Measurements from ENCODE around the gene MAD2L2. TPM values are rescaled to one million over a fixed set of nuclear protein-coding genes. Genes with fewer than 3 reads are reported as not detected.

MAD2L2 gene
- total RNA-seq, 1 experiment from 2014 or later = 283 TPM

GRCh38 chr1:11675325-11675724 is 5.6 kb downstream of the MAD2L2 start (continued):
- TF ChIP-seq, protein P1, sequence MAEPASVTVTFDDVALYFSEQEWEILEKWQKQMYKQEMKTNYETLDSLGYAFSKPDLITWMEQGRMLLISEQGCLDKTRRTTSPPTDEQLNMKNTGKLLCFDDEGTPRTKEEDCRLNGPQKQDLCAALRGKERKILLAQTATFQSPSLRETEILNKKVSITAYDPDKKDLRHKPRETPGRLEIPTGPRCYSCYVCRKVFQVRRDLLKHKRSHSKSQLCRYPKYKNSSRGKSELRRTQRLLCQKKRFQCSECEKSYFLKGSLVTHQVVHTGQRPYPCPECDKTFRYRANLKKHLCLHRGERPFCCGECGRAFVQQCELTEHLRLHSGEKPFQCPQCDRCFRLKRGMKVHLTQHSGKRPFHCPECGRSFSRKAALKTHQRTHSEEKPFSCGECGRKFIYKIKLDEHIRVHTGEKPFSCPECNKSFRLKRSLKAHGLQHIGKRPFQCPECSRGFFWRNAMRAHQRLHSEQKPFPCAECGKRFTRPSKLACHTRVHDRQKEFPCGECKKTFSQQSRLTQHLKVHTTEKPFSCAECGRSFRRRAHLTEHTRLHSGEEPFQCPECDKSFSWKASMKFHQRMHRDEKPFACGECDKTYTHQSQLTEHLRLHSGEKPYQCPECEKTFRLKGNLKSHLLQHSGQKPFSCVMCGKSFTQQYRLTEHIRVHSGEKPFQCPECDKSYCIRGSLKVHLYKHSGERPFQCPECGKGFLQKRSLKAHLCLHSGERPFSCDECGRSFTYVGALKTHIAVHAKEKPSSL (CRISPR knock-in tag; conservative IDR thresholded peaks at IDR 0.05) = no peak
- TF ChIP-seq SMAD4 (CRISPR knock-in tag; IDR thresholded peaks at IDR 0.05) = no peak
- TF ChIP-seq ZNF232 (CRISPR knock-in tag; IDR thresholded peaks at IDR 0.05) = no peak
- no peak for TF ChIP-seq TP53 (CRISPR knock-in tag; IDR thresholded peaks at IDR 0.05)
- no peak for TF ChIP-seq RORB (CRISPR knock-in tag; IDR thresholded peaks at IDR 0.05)
- TF ChIP-seq OVOL2 (CRISPR knock-in tag; IDR thresholded peaks at IDR 0.05; ENCODE audit: borderline replicate concordance) = no peak
- TF ChIP-seq EMX1 (CRISPR knock-in tag; IDR thresholded peaks at IDR 0.05) = no peak
- TF ChIP-seq CBFB (CRISPR knock-in tag; IDR thresholded peaks at IDR 0.05; ENCODE audit: low read depth) = no peak
- TF ChIP-seq, protein P2, sequence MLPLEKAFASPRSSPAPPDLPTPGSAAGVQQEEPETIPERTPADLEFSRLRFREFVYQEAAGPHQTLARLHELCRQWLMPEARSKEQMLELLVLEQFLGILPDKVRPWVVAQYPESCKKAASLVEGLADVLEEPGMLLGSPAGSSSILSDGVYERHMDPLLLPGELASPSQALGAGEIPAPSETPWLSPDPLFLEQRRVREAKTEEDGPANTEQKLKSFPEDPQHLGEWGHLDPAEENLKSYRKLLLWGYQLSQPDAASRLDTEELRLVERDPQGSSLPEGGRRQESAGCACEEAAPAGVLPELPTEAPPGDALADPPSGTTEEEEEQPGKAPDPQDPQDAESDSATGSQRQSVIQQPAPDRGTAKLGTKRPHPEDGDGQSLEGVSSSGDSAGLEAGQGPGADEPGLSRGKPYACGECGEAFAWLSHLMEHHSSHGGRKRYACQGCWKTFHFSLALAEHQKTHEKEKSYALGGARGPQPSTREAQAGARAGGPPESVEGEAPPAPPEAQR (CRISPR knock-in tag; IDR thresholded peaks at IDR 0.05) = no peak
- no peak for TF ChIP-seq MYBL2 (CRISPR knock-in tag; IDR thresholded peaks at IDR 0.05)

DNA sequence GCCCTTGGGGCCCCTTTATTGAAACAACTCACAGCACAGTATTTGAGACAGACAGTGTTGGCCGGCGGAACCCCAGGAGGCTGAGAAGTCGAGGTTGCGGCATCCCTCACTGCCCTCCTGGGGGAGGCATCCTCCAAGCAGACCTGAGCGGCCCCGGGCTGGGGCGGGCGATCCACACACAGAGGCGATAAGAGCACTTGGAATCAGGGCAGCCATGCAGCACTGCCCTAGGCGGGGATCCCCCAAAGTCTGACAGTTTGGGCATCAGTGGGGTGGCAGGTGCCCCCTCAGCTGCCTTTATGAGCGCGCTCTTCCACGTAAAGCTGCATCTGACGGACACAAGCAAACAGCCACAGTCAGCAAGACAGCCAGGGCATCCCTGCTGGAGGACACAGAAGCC is 6.5 kb downstream of the MAD2L2 start:
- Mint-ChIP-seq H3K27me3 (ENCODE audit: low read depth) (no peaks in the 10 kb centered on the region), H3K9me3 (no peaks in the 10 kb centered on the region), H3K36me3 (peaks cover 67% of the 10 kb centered on the region), H3K27ac (no peak overlapping the region), H3K4me1 (peaks cover 16% of the 10 kb centered on the region), H3K4me3 (no peak overlapping the region)
- ChIA-PET POLR2A (interaction anchor here (1.0 kb wide), 1 partner anchor 10 kb away, joined by 3 read pairs; no protein-coding TSS in a partner anchor), CTCF (interaction anchor here (0.9 to 1.9 kb wide), 2 partner anchors 45 to 113 kb away, joined by 3 to 9 read pairs; no protein-coding TSS in a partner anchor)
- ATAC-seq (no peak), DNase-seq (ENCODE audit: low spot score) (no peak)
- TF ChIP-seq, protein P3, sequence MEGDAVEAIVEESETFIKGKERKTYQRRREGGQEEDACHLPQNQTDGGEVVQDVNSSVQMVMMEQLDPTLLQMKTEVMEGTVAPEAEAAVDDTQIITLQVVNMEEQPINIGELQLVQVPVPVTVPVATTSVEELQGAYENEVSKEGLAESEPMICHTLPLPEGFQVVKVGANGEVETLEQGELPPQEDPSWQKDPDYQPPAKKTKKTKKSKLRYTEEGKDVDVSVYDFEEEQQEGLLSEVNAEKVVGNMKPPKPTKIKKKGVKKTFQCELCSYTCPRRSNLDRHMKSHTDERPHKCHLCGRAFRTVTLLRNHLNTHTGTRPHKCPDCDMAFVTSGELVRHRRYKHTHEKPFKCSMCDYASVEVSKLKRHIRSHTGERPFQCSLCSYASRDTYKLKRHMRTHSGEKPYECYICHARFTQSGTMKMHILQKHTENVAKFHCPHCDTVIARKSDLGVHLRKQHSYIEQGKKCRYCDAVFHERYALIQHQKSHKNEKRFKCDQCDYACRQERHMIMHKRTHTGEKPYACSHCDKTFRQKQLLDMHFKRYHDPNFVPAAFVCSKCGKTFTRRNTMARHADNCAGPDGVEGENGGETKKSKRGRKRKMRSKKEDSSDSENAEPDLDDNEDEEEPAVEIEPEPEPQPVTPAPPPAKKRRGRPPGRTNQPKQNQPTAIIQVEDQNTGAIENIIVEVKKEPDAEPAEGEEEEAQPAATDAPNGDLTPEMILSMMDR (IDR thresholded peaks at IDR 0.05) = no peak
- TF ChIP-seq, protein P4, sequence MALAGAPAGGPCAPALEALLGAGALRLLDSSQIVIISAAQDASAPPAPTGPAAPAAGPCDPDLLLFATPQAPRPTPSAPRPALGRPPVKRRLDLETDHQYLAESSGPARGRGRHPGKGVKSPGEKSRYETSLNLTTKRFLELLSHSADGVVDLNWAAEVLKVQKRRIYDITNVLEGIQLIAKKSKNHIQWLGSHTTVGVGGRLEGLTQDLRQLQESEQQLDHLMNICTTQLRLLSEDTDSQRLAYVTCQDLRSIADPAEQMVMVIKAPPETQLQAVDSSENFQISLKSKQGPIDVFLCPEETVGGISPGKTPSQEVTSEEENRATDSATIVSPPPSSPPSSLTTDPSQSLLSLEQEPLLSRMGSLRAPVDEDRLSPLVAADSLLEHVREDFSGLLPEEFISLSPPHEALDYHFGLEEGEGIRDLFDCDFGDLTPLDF (CRISPR knock-in tag; IDR thresholded peaks at IDR 0.05) = no peak
- TF ChIP-seq ZNF263 (CRISPR knock-in tag; IDR thresholded peaks at IDR 0.05; ENCODE audit: low read depth) (no peak), RELA (CRISPR knock-in tag; IDR thresholded peaks at IDR 0.05; ENCODE audit: borderline replicate concordance) (no peak), MYBL2 (CRISPR knock-in tag; IDR thresholded peaks at IDR 0.05) (no peak), ZNF416 (CRISPR knock-in tag; IDR thresholded peaks at IDR 0.05) (no peak), TEAD1 (CRISPR knock-in tag; IDR thresholded peaks at IDR 0.05) (no peak), ETV6 (CRISPR knock-in tag; IDR thresholded peaks at IDR 0.05) (no peak), SMAD3 (CRISPR knock-in tag; IDR thresholded peaks at IDR 0.05; ENCODE audit: borderline replicate concordance) (no peak)
- TF ChIP-seq, protein P5, sequence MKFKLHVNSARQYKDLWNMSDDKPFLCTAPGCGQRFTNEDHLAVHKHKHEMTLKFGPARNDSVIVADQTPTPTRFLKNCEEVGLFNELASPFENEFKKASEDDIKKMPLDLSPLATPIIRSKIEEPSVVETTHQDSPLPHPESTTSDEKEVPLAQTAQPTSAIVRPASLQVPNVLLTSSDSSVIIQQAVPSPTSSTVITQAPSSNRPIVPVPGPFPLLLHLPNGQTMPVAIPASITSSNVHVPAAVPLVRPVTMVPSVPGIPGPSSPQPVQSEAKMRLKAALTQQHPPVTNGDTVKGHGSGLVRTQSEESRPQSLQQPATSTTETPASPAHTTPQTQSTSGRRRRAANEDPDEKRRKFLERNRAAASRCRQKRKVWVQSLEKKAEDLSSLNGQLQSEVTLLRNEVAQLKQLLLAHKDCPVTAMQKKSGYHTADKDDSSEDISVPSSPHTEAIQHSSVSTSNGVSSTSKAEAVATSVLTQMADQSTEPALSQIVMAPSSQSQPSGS (CRISPR knock-in tag; IDR thresholded peaks at IDR 0.05; ENCODE audit: borderline replicate concordance, low read depth) = no peak
